ENCODE data around the gene SLC22A2. TPM values are rescaled to one million over a fixed set of nuclear protein-coding genes. Genes with fewer than 3 reads are reported as not detected.

Gene SLC22A2
- total and polyA plus RNA-seq, 2 donors from 2014 or later, result 27.9 to 73.7 TPM

DNA sequence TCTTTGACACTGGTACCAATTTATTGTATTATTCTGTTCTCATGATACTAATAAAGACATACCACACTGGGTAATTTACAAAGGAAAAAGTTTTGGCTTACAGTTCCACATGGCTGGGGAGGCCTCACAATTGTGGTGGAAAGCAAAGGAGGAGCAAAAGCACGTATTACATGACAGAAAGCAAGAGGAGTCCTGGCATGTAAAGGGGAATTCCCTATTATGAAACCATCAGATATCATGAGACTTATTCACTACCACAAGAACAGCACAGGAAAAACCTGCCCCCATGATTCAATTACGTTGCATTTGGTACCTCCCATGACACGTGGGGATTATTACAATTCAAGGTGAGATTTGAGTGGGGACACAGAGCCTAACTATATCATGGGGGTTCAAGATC is 43.4 kb downstream of the SLC22A2 start:
- Histone ChIP-seq H3K9ac (ENCODE audit: low read length in 3 of 3) (no peak overlapping the region), H3K4me3 (ENCODE audit: low read length in 3 of 3) (no peak overlapping the region), H3K36me3 (ENCODE audit: control insufficient read depth in 2 of 3, insufficient read depth in 3 of 3, low read length in 3 of 3) (no peaks in the 10 kb centered on the region), H3K9me3 (ENCODE audit: control insufficient read depth in 2 of 3, insufficient read depth in 1 of 3, low read length in 3 of 3) (no peaks in the 10 kb centered on the region), H3K4me1 (ENCODE audit: control insufficient read depth in 2 of 3, insufficient read depth in 2 of 3, low read depth in 1 of 3, low read length in 3 of 3) (peaks cover 0 to 5% (median 0%) of the 10 kb centered on the region in 3 donors), H3K27me3 (ENCODE audit: control insufficient read depth, insufficient read depth, low read length) (no peaks in the 10 kb centered on the region), H3K27ac (ENCODE audit: low read depth in 2 of 2, low read length in 2 of 2) (no peak overlapping the region)
- FAIRE-seq, result no peak
- intact Hi-C loops (cut with DNase I), result no loop called here
- DNase-seq, result no peak
- TF ChIP-seq, protein P1, sequence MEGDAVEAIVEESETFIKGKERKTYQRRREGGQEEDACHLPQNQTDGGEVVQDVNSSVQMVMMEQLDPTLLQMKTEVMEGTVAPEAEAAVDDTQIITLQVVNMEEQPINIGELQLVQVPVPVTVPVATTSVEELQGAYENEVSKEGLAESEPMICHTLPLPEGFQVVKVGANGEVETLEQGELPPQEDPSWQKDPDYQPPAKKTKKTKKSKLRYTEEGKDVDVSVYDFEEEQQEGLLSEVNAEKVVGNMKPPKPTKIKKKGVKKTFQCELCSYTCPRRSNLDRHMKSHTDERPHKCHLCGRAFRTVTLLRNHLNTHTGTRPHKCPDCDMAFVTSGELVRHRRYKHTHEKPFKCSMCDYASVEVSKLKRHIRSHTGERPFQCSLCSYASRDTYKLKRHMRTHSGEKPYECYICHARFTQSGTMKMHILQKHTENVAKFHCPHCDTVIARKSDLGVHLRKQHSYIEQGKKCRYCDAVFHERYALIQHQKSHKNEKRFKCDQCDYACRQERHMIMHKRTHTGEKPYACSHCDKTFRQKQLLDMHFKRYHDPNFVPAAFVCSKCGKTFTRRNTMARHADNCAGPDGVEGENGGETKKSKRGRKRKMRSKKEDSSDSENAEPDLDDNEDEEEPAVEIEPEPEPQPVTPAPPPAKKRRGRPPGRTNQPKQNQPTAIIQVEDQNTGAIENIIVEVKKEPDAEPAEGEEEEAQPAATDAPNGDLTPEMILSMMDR (IDR thresholded peaks at IDR 0.05; ENCODE audit: borderline replicate concordance, extremely low read depth, insufficient read depth), result no peak

DNA sequence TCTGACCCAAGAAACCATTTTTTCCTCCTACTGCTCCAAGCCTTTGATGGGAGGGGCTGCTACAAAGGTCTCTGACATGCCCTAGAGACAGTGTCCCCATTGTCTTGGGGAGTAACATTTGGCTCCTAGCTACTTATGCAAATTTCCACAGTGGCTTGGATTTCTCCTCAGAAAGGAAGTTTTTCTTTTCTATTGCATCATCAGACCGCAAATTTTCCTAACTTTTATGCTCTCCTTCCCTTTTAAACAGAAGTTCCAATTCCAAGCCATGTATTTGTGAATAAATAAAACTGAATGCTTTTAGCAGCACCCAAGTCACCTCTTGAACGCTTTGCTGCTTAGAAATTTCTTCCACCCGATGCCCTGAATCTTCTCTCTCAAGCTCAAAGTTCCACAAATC is 51.0 kb downstream of the SLC22A2 start:
- no peaks in the 10 kb centered on the region for H3K27me3 ChIP-seq (ENCODE audit: control insufficient read depth, insufficient read depth, low read length)
- H3K9ac ChIP-seq (ENCODE audit: low read length in 3 of 3), result no peak overlapping the region
- FAIRE-seq, result no peak
- no peak for DNase-seq
- H3K4me3 ChIP-seq (ENCODE audit: low read length in 3 of 3), result no peak overlapping the region
- H3K9me3 ChIP-seq (ENCODE audit: control insufficient read depth in 2 of 3, insufficient read depth in 1 of 3, low read length in 3 of 3), result peaks cover 0 to 9% (median 0%) of the 10 kb centered on the region in 3 donors
- TF ChIP-seq, protein P1 (IDR thresholded peaks at IDR 0.05; ENCODE audit: borderline replicate concordance, extremely low read depth, insufficient read depth), result no peak
- H3K4me1 ChIP-seq (ENCODE audit: control insufficient read depth in 2 of 3, insufficient read depth in 2 of 3, low read depth in 1 of 3, low read length in 3 of 3), result peaks cover 0 to 9% (median 2%) of the 10 kb centered on the region in 3 donors
- no peak overlapping the region for H3K27ac ChIP-seq (ENCODE audit: low read depth in 2 of 2, low read length in 2 of 2)
- intact Hi-C loops (cut with DNase I), result no loop called here
- H3K36me3 ChIP-seq (ENCODE audit: control insufficient read depth in 2 of 3, insufficient read depth in 3 of 3, low read length in 3 of 3), result no peaks in the 10 kb centered on the region

DNA sequence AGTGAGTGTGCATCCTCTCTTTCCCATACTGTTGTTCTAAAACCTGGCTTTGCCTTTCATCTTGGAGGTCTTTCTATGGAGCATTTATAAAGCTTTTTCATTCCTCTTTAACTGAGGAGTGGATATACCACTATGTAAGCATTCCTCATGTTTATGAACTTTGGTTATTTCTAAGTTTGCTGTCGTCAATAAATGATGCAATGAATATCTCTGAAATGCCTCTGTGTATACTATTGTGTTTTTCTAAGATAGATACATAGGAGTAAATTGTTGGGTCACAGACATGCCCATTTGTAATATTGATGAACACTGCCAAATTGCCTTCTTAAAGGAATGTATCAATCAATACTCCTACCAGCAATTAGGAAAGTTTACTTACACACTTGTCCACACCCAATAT is 53.9 kb downstream of the SLC22A2 start:
- Histone ChIP-seq H3K9me3 (ENCODE audit: control insufficient read depth in 2 of 3, insufficient read depth in 1 of 3, low read length in 3 of 3) (peaks cover 0 to 9% (median 0%) of the 10 kb centered on the region in 3 donors), H3K27ac (ENCODE audit: low read depth in 2 of 2, low read length in 2 of 2) (no peak overlapping the region), H3K9ac (ENCODE audit: low read length in 3 of 3) (no peak overlapping the region), H3K4me3 (ENCODE audit: low read length in 3 of 3) (no peak overlapping the region), H3K27me3 (ENCODE audit: control insufficient read depth, insufficient read depth, low read length) (no peaks in the 10 kb centered on the region), H3K4me1 (ENCODE audit: control insufficient read depth in 2 of 3, insufficient read depth in 2 of 3, low read depth in 1 of 3, low read length in 3 of 3) (peaks cover 0 to 21% (median 11%) of the 10 kb centered on the region in 3 donors), H3K36me3 (ENCODE audit: control insufficient read depth in 2 of 3, insufficient read depth in 3 of 3, low read length in 3 of 3) (no peaks in the 10 kb centered on the region)
- TF ChIP-seq, protein P1 (IDR thresholded peaks at IDR 0.05; ENCODE audit: borderline replicate concordance, extremely low read depth, insufficient read depth), result no peak
- no peak for DNase-seq
- intact Hi-C loops (cut with DNase I), result no loop called here
- FAIRE-seq, result no peak

DNA sequence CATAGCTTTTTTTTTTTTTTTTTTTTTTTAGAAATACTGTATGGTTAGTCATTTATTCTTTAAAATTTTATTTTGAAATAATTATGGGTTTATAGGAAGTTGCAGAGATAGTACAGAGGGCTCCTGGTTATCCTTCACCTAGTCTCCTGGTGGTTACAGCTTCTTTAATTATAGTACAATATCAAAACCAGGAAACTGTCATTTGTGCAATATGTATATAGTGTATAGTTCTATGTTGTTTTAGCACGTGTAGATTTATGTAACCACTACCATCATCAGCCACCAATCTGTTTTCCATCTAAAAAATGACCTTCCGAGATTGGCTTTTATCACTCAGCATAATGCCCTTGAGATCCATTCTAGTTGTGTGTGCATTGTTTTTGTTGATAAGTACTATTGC is 54.7 kb downstream of the SLC22A2 start:
- FAIRE-seq, result no peak
- no peak overlapping the region for H3K9ac ChIP-seq (ENCODE audit: low read length in 3 of 3)
- intact Hi-C loops (cut with DNase I), result no loop called here
- peaks cover 0 to 27% (median 11%) of the 10 kb centered on the region in 3 donors for H3K4me1 ChIP-seq (ENCODE audit: control insufficient read depth in 2 of 3, insufficient read depth in 2 of 3, low read depth in 1 of 3, low read length in 3 of 3)
- no peak overlapping the region for H3K27ac ChIP-seq (ENCODE audit: low read depth in 2 of 2, low read length in 2 of 2)
- no peak overlapping the region for H3K4me3 ChIP-seq (ENCODE audit: low read length in 3 of 3)
- no peak for DNase-seq
- H3K27me3 ChIP-seq (ENCODE audit: control insufficient read depth, insufficient read depth, low read length), result no peaks in the 10 kb centered on the region
- H3K36me3 ChIP-seq (ENCODE audit: control insufficient read depth in 2 of 3, insufficient read depth in 3 of 3, low read length in 3 of 3), result no peaks in the 10 kb centered on the region
- TF ChIP-seq, protein P1 (IDR thresholded peaks at IDR 0.05; ENCODE audit: borderline replicate concordance, extremely low read depth, insufficient read depth), result no peak
- peaks cover 0 to 9% (median 0%) of the 10 kb centered on the region in 3 donors for H3K9me3 ChIP-seq (ENCODE audit: control insufficient read depth in 2 of 3, insufficient read depth in 1 of 3, low read length in 3 of 3)
